Bronchial smooth muscle cell (primary cell): Measurements from ENCODE around the gene ZNF329. TPM values are rescaled to one million over a fixed set of nuclear protein-coding genes. Genes with fewer than 3 reads are reported as not detected.

Experiments
- total RNA-seq: library from RNA; depleted of rRNA; stranded (reverse); fragments of >200 nt; gene quantifications from 2 replicates; pipeline ENCODE4 v1.2.1, GENCODE V29; 2014

ZNF329 gene
- 13.2 and 13.4 TPM in 2 replicates for total RNA-seq

GRCh38 chr19:58150328-58150921, at the start of gene ZNF329:
Gene ZNF329, minus strand, starts transcription at chr19:58150789. Its CDS starts 21,286 bp downstream, at chr19:58129503.

GRCh38 chr19:58182989-58183816, 32.6 kb upstream of the ZNF329 start, which contains the start of gene ZNF274:
Gene ZNF274, plus strand, starts transcription at chr19:58183061. Its CDS starts 905 bp downstream, at chr19:58183966.

GRCh38 chr19:58097781-58098681, 52.6 kb downstream of the ZNF329 start, which contains the start of gene ZSCAN18:
Gene ZSCAN18, minus strand, starts transcription at chr19:58098231. Its CDS starts 7,964 bp downstream, at chr19:58090267.

Other genes starting within 250 kb of the ZNF329 start
- gene ZNF417, start 234.2 kb downstream of the ZNF329 start, total RNA-seq, result 18.0 and 24.0 TPM in 2 replicates
- 9.1 and 11.8 TPM in 2 replicates for gene ZNF418, start 215.4 kb downstream of the ZNF329 start, total RNA-seq
- 6.3 and 6.5 TPM in 2 replicates for gene ZNF256, start 203.1 kb downstream of the ZNF329 start, total RNA-seq
- 0.26 and 0.32 TPM in 2 replicates for gene C19orf18, start 176.3 kb downstream of the ZNF329 start, total RNA-seq
- 10.4 and 13.7 TPM in 2 replicates for gene ZNF606, start 148.0 kb downstream of the ZNF329 start, total RNA-seq
- gene ZSCAN1, start 116.8 kb downstream of the ZNF329 start, total RNA-seq, result not detected in 2 replicates
- gene ZNF135, start 91.5 kb downstream of the ZNF329 start, total RNA-seq, result 5.7 and 6.1 TPM in 2 replicates
- 23.8 and 31.4 TPM in 2 replicates for gene ZSCAN18, start 52.6 kb downstream of the ZNF329 start, total RNA-seq
- 13.0 and 16.4 TPM in 2 replicates for gene ZNF274, start 32.3 kb upstream of the ZNF329 start, total RNA-seq
- 25.5 TPM in 2 replicates for gene ZNF544, start 78.1 kb upstream of the ZNF329 start, total RNA-seq
- gene ZNF8, start 128.2 kb upstream of the ZNF329 start, total RNA-seq, result 2.2 and 2.7 TPM in 2 replicates
- gene ERVK3-1, start 154.6 kb upstream of the ZNF329 start, total RNA-seq, result 25.4 and 31.8 TPM in 2 replicates
- 1.4 and 2.9 TPM in 2 replicates for gene ZSCAN22, start 176.2 kb upstream of the ZNF329 start, total RNA-seq
- 13.9 and 19.7 TPM in 2 replicates for gene A1BG, start 202.7 kb upstream of the ZNF329 start, total RNA-seq
- gene ZNF497, start 212.0 kb upstream of the ZNF329 start, total RNA-seq, result 0.79 and 1.7 TPM in 2 replicates
- gene ZNF837, start 230.2 kb upstream of the ZNF329 start, total RNA-seq, result 1.2 and 2.0 TPM in 2 replicates
- gene RPS5, start 236.5 kb upstream of the ZNF329 start, total RNA-seq, result 2,454 and 4,367 TPM in 2 replicates
- gene RNF225, start 244.9 kb upstream of the ZNF329 start, total RNA-seq, result 0.16 and 0.17 TPM in 2 replicates